SU-DHL-6 (cell line): Measurements from ENCODE around the gene SLC36A2.

Experiments
- H2AFZ ChIP-seq: fragments of 200-600 bp; sonication (generic); 2 replicates; pipeline ENCODE4 v1.6.1; 2014; ENCODE audit warnings: low read depth, mild to moderate bottlenecking, moderate library complexity, mixed read lengths, antibody characterized with exemption, low read length; ENCODE audit not compliant: severe bottlenecking
- H3F3A ChIP-seq: fragments of 200-600 bp; shearing (Covaris generic); 2 replicates; pipeline ENCODE4 v1.6.0; 2016; ENCODE audit warnings: antibody characterized with exemption, mild to moderate bottlenecking; ENCODE audit not compliant: insufficient read depth
- H3K27ac ChIP-seq: fragments of 200-600 bp; sonication (generic); 2 replicates; pipeline ENCODE4 v1.5.1; 2016; ENCODE audit warnings: low read depth, mild to moderate bottlenecking, low read length, moderate library complexity, mixed read lengths
- H3K27me3 ChIP-seq: fragments of 200-600 bp; sonication (generic), shearing (Covaris generic); 2 replicates; pipeline ENCODE4 v1.6.0; 2014; ENCODE audit warnings: mild to moderate bottlenecking, low read length
- H3K36me3 ChIP-seq: fragments of 200-600 bp; sonication (generic); 2 replicates; pipeline ENCODE4 v1.6.1; 2014; ENCODE audit warnings: mild to moderate bottlenecking, low read length, mixed read lengths
- H3K4me2 ChIP-seq: fragments of 300-600, 200-600 bp; shearing (Covaris generic), sonication (generic); 2 replicates; pipeline ENCODE4 v1.6.0; 2014; ENCODE audit warnings: low read length, low read depth, mild to moderate bottlenecking; ENCODE audit not compliant: poor library complexity, severe bottlenecking
- H3K4me3 ChIP-seq: fragments of 200-600 bp; sonication (generic); 2 replicates; pipeline ENCODE4 v1.5.1; 2014; ENCODE audit warnings: antibody characterized with exemption, low read length, mild to moderate bottlenecking, mixed read lengths; ENCODE audit not compliant: insufficient read depth, poor library complexity, severe bottlenecking
- H3K79me2 ChIP-seq: fragments of 200-600 bp; sonication (generic); 2 replicates; pipeline ENCODE4 v1.6.1; 2014; ENCODE audit warnings: mild to moderate bottlenecking, low read length, moderate library complexity; ENCODE audit not compliant: insufficient read depth
- H3K9ac ChIP-seq: fragments of 200-600 bp; sonication (generic); 2 replicates; pipeline ENCODE4 v1.7.0; 2014; ENCODE audit warnings: mild to moderate bottlenecking, low read length
- H3K9me2 ChIP-seq: fragments of 200-600 bp; sonication (generic); replicated peaks from 2 replicates; pipeline ENCODE4 v1.6.1; 2014; ENCODE audit warnings: low read length; ENCODE audit not compliant: insufficient read depth
- H3K9me3 ChIP-seq: fragments of 200-600 bp; sonication (generic); 2 replicates; pipeline ENCODE4 v1.6.1; 2014; ENCODE audit warnings: low read length, mixed read lengths; ENCODE audit not compliant: insufficient read depth
- H4K20me1 ChIP-seq: fragments of 200-600 bp; sonication (generic); 2 replicates; pipeline ENCODE4 v1.6.1; 2014; ENCODE audit warnings: low read depth, mild to moderate bottlenecking, antibody characterized with exemption, low read length, moderate library complexity, mixed read lengths
- CTCF ChIP-seq: fragments of 200-600 bp; sonication (generic); IDR thresholded peaks from one replicate; pipeline ENCODE4 v1.5.1; 2017; ENCODE audit warnings: antibody characterized with exemption, mild to moderate bottlenecking, low read length, moderate library complexity; ENCODE audit not compliant: insufficient read depth, poor library complexity, severe bottlenecking
- EZH2phosphoT487 ChIP-seq: fragments of 200-600 bp; sonication (generic), shearing (Covaris generic); conservative IDR thresholded peaks from 2 replicates; pipeline ENCODE4 v1.6.1; 2018; ENCODE audit warnings: mild to moderate bottlenecking, antibody characterized with exemption, low read length, moderate library complexity, mixed read lengths

Gene SLC36A2

GRCh38 chr5:151296478-151296830, 50.9 kb downstream of the SLC36A2 start:
- no peak overlapping the region for H3K4me3 ChIP-seq
- no peaks in the 10 kb centered on the region for H3K27me3 ChIP-seq
- H4K20me1 ChIP-seq, result no peaks in the 10 kb centered on the region
- H3K9me2 ChIP-seq, result no peaks in the 10 kb centered on the region
- no peak overlapping the region for H2AFZ ChIP-seq
- H3K79me2 ChIP-seq, result no peaks in the 10 kb centered on the region
- H3K9ac ChIP-seq, result no peak overlapping the region
- H3K36me3 ChIP-seq, result no peaks in the 10 kb centered on the region
- H3K4me2 ChIP-seq, result no peak overlapping the region
- no peak overlapping the region for H3K27ac ChIP-seq
- H3F3A ChIP-seq, result no peaks in the 10 kb centered on the region
- no peaks in the 10 kb centered on the region for H3K9me3 ChIP-seq
- TF ChIP-seq CTCF (no peak), EZH2phosphoT487 (no peak)

- Histone ChIP-seq H3K9ac (no peak overlapping the region), H3F3A (no peaks in the 10 kb centered on the region), H4K20me1 (no peaks in the 10 kb centered on the region), H3K27me3 (no peaks in the 10 kb centered on the region), H3K79me2 (no peaks in the 10 kb centered on the region), H3K9me2 (no peaks in the 10 kb centered on the region), H2AFZ (no peak overlapping the region), H3K4me2 (no peak overlapping the region), H3K4me3 (no peak overlapping the region), H3K27ac (no peak overlapping the region), H3K9me3 (no peaks in the 10 kb centered on the region), H3K36me3 (no peaks in the 10 kb centered on the region)
- TF ChIP-seq EZH2phosphoT487, result no peak
- no peak for TF ChIP-seq CTCF
These were observed 51.4 kb downstream of the SLC36A2 start for GRCh38 chr5:151295791-151296477.

GRCh38 chr5:151295138-151295537, 52.2 kb downstream of the SLC36A2 start:
- Histone ChIP-seq H3K9me3 (no peaks in the 10 kb centered on the region), H3K27me3 (no peaks in the 10 kb centered on the region), H2AFZ (no peak overlapping the region), H3K9ac (no peak overlapping the region), H3K79me2 (no peaks in the 10 kb centered on the region), H3F3A (no peaks in the 10 kb centered on the region), H3K4me2 (no peak overlapping the region), H3K27ac (no peak overlapping the region), H3K36me3 (no peaks in the 10 kb centered on the region), H3K4me3 (no peak overlapping the region), H3K9me2 (no peaks in the 10 kb centered on the region), H4K20me1 (no peaks in the 10 kb centered on the region)
- TF ChIP-seq CTCF, result no peak
- TF ChIP-seq EZH2phosphoT487, result no peak
